ENCODE results near the gene POPDC2. TPM values are rescaled to one million over a fixed set of nuclear protein-coding genes. Genes with fewer than 3 reads are reported as not detected.

POPDC2 gene
- total and polyA plus RNA-seq, 10 of the 15 experiments (the other 5 are each of a cell fraction or from before 2014, with no cell fraction given): 1.8 to 12.7 (median 3.5) TPM

DNA sequence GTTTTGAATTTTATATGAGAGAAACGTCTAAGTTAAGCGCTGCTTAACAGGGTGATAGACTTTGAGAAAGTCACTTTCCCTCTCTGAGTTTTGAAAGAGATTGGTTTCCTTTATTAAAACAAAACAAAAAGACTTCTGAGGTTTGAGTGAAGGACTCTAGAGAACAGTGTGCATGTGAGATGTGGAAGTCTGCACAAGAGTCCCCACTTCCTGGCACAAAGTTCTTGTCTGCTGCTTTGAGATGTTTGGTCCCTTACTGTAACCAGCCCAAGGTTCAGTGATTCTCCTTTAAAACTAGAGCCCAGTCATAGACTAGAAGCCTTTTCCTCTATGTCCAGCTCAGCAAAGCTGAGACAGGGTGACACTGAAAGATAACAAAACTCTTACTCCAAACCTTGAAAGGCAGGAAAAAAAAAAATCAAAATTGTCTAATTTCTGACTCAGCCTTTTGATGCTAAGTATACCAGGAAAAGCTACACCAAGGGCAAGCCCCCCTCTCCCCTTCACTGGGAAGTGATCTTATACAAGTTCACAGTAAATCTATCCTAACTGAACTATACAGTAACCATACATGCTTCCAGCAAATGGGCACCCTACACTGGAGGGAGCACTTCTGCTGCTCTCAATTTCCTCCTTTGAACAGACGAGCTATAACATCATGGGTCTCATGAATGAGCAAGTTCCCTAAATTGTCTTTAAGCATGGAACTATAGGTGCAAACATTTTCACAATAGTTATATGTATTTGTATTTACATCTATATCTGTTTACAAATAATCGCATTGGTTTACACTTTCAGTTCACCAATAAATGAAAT, 2.3 kb downstream of the POPDC2 start:
- no TSS peak for BruUV-seq (replicated peaks)
- H4K20me1 ChIP-seq (ENCODE audit: control insufficient read depth, insufficient read depth): no peaks in the 10 kb centered on the region
- peak overlapping the region; percentile 64 for H2AFZ ChIP-seq (ENCODE audit: control insufficient read depth, low read depth, low read length)
- ChIA-PET RAD21 (ENCODE audit: unreplicated experiment) (interaction anchor here (0.6 to 2.5 kb wide), 3 partner anchors 32 to 57 kb away, joined by 3 to 8 read pairs (median 3); no protein-coding TSS in a partner anchor), CTCF (interaction anchor here (0.7 to 2.2 kb wide), 8 partner anchors 9 to 58 kb away, joined by 3 to 8 read pairs (median 3); no protein-coding TSS in a partner anchor), SMC1A (ENCODE audit: uncharacterized antibody, unreplicated experiment) (interaction anchor here (0.8 to 2.7 kb wide), 8 partner anchors 9 to 58 kb away, joined by 3 to 10 read pairs (median 4); no protein-coding TSS in a partner anchor), POLR2A (interaction anchor here (0.8 to 1.1 kb wide), 2 partner anchors 11 to 17 kb away, joined by 3 read pairs; no protein-coding TSS in a partner anchor)
- intact Hi-C loops (cut with micrococcal nuclease; ENCODE audit: unreplicated experiment) (loop anchor here (1.0 kb wide), 1 partner anchor 19 kb away; no protein-coding TSS in a partner anchor), in situ Hi-C loops (cut with MboI) (no loop called here)
- ATAC-seq (peak; percentile 29; the same call in 1 of the 3 replicates), FAIRE-seq (no peak), DNase-seq (ENCODE audit: low read depth, low spot score) (no peak)
- peak overlapping the region; percentile 50 for H3K27ac ChIP-seq (ENCODE audit: control insufficient read depth, insufficient read depth)
- no peaks in the 10 kb centered on the region for H3K79me2 ChIP-seq (ENCODE audit: control insufficient read depth, insufficient read depth, low read length)
- H3K9ac ChIP-seq (ENCODE audit: control insufficient read depth, insufficient read depth, low read length): no peak overlapping the region
- peaks cover 16% of the 10 kb centered on the region; the same call in 1 of the 2 replicates for H3K4me1 ChIP-seq (ENCODE audit: control insufficient read depth, insufficient read depth, low read length)
- no peaks in the 10 kb centered on the region for H3K27me3 ChIP-seq (replicated peaks in 1 of 2; ENCODE audit: control insufficient read depth in 2 of 2, insufficient read depth in 2 of 2, low read length in 1 of 2)
- 61% methylated on average over 4 of the region's 4 CpGs for WGBS (ENCODE audit: insufficient coverage, insufficient replicate concordance, low lambda C conversion rate, missing lambda C conversion rate)
- no peaks in the 10 kb centered on the region for H3K9me3 ChIP-seq (replicated peaks; ENCODE audit: control insufficient read depth, insufficient read depth, low read length)
- H3K4me3 ChIP-seq: no peak overlapping the region
- no peaks in the 10 kb centered on the region; a peak in 2 of 4 replicates for H3K36me3 ChIP-seq (ENCODE audit: control insufficient read depth in 2 of 2, insufficient read depth in 2 of 2, low read length in 1 of 2)
- H3K4me2 ChIP-seq (ENCODE audit: control insufficient read depth, insufficient read depth): no peak overlapping the region; the same call in 1 of the 2 replicates
- TF ChIP-seq SMAD1 (IDR thresholded peaks at IDR 0.05; ENCODE audit: low read depth, partially characterized antibody) (no peak), MXI1 (IDR thresholded peaks at IDR 0.05; ENCODE audit: low read depth, low read length) (no peak), SREBF2 (IDR thresholded peaks at IDR 0.05; ENCODE audit: low read length) (no peak), PML (IDR thresholded peaks at IDR 0.05; ENCODE audit: low read length) (no peak), PRDM15 (CRISPR knock-in tag; IDR thresholded peaks at IDR 0.05) (no peak), SMARCA5 (IDR thresholded peaks at IDR 0.05) (no peak), BACH1 (IDR thresholded peaks at IDR 0.05; ENCODE audit: borderline replicate concordance) (no peak), ZBED1 (IDR thresholded peaks at IDR 0.05; ENCODE audit: borderline replicate concordance) (no peak), NFYB (IDR thresholded peaks at IDR 0.05; ENCODE audit: insufficient read depth, low read depth, low read length) (no peak), MYB (IDR thresholded peaks at IDR 0.05; ENCODE audit: borderline replicate concordance, low read depth, low read length) (no peak), CHD1 (IDR thresholded peaks at IDR 0.05; ENCODE audit: low read depth, low read length) (no peak), MEF2A (IDR thresholded peaks at IDR 0.05; ENCODE audit: insufficient read depth, low read depth, low read length) (no peak)
- TF ChIP-seq, protein P1, sequence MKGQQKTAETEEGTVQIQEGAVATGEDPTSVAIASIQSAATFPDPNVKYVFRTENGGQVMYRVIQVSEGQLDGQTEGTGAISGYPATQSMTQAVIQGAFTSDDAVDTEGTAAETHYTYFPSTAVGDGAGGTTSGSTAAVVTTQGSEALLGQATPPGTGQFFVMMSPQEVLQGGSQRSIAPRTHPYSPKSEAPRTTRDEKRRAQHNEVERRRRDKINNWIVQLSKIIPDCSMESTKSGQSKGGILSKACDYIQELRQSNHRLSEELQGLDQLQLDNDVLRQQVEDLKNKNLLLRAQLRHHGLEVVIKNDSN (IDR thresholded peaks at IDR 0.05; ENCODE audit: borderline replicate concordance, extremely low read length, insufficient read depth, low read depth, low read length): no peak
- TF ChIP-seq, protein P2, sequence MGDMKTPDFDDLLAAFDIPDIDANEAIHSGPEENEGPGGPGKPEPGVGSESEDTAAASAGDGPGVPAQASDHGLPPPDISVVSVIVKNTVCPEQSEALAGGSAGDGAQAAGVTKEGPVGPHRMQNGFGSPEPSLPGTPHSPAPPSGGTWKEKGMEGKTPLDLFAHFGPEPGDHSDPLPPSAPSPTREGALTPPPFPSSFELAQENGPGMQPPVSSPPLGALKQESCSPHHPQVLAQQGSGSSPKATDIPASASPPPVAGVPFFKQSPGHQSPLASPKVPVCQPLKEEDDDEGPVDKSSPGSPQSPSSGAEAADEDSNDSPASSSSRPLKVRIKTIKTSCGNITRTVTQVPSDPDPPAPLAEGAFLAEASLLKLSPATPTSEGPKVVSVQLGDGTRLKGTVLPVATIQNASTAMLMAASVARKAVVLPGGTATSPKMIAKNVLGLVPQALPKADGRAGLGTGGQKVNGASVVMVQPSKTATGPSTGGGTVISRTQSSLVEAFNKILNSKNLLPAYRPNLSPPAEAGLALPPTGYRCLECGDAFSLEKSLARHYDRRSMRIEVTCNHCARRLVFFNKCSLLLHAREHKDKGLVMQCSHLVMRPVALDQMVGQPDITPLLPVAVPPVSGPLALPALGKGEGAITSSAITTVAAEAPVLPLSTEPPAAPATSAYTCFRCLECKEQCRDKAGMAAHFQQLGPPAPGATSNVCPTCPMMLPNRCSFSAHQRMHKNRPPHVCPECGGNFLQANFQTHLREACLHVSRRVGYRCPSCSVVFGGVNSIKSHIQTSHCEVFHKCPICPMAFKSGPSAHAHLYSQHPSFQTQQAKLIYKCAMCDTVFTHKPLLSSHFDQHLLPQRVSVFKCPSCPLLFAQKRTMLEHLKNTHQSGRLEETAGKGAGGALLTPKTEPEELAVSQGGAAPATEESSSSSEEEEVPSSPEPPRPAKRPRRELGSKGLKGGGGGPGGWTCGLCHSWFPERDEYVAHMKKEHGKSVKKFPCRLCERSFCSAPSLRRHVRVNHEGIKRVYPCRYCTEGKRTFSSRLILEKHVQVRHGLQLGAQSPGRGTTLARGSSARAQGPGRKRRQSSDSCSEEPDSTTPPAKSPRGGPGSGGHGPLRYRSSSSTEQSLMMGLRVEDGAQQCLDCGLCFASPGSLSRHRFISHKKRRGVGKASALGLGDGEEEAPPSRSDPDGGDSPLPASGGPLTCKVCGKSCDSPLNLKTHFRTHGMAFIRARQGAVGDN (IDR thresholded peaks at IDR 0.05): no peak
